Dermis blood vessel endothelial cell (primary cell): ENCODE data around the gene FTL. TPM values are rescaled to one million over a fixed set of nuclear protein-coding genes. Genes with fewer than 3 reads are reported as not detected.
"Not testable (repeated sequence)": the region's sequence is repeated elsewhere in the genome, so short reads cannot be mapped to it uniquely, and the experiment has no call there.

Experiments used
- DNase-seq: peaks from one replicate; pipeline ENCODE4 v3.0.0; 2010
- total RNA-seq: library from RNA; depleted of rRNA; stranded (reverse); fragments of >200 nt; gene quantifications from 2 replicates; pipeline ENCODE4 v1.2.3, GENCODE V29; 2014

FTL gene
- 1,252 and 1,399 TPM in 2 replicates for total RNA-seq

- peak; percentile 97 for DNase-seq
These were observed at the start of gene FTL for GRCh38 chr19:48965040-48965805. Gene FTL, plus strand, starts transcription at chr19:48965309. Its CDS starts 199 bp downstream, at chr19:48965508.

GRCh38 chr19:48915757-48916156, 49.4 kb upstream of the FTL start:
- no peak for DNase-seq

GRCh38 chr19:48918071-48918470, 47.0 kb upstream of the FTL start:
- DNase-seq: no peak

- peak; percentile 32 for DNase-seq
These were observed 46.3 kb upstream of the FTL start for GRCh38 chr19:48918801-48919247.

GRCh38 chr19:48919271-48919670, 45.8 kb upstream of the FTL start:
- DNase-seq: not testable (repeated sequence)

GRCh38 chr19:48920949-48921348, 44.2 kb upstream of the FTL start:
- DNase-seq: no peak

GRCh38 chr19:48921721-48922500, 43.2 kb upstream of the FTL start:
- no peak for DNase-seq

GRCh38 chr19:48922548-48923490, 42.3 kb upstream of the FTL start:
- no peak for DNase-seq

GRCh38 chr19:48925240-48925843, 39.8 kb upstream of the FTL start:
- no peak for DNase-seq

GRCh38 chr19:48925890-48926289, 39.2 kb upstream of the FTL start:
- DNase-seq: not testable (repeated sequence)

- peak; percentile 87 for DNase-seq
These were observed 38.2 kb upstream of the FTL start for GRCh38 chr19:48926909-48927308.

GRCh38 chr19:48927692-48928091, 37.4 kb upstream of the FTL start:
- not testable (repeated sequence) for DNase-seq

GRCh38 chr19:48928164-48929025, 36.7 kb upstream of the FTL start:
- no peak for DNase-seq

- DNase-seq: peak; percentile 60
These were observed 31.7 kb upstream of the FTL start, which contains the start of gene DHDH for GRCh38 chr19:48933382-48933932. Gene DHDH, plus strand, starts transcription at chr19:48933699. Its CDS starts 23 bp downstream, at chr19:48933722.

- DNase-seq: no peak
These were observed 30.3 kb upstream of the FTL start for GRCh38 chr19:48934837-48935236.

- no peak for DNase-seq
These were observed 29.2 kb upstream of the FTL start for GRCh38 chr19:48935864-48936263.

- DNase-seq: no peak
These were observed 26.9 kb upstream of the FTL start for GRCh38 chr19:48938256-48938655.

GRCh38 chr19:48940902-48941301, 24.2 kb upstream of the FTL start:
- DNase-seq: no peak

- DNase-seq: no peak
These were observed 22.0 kb upstream of the FTL start for GRCh38 chr19:48943081-48943480.

GRCh38 chr19:48945415-48945814, 19.7 kb upstream of the FTL start:
- DNase-seq: no peak

- no peak for DNase-seq
These were observed 19.3 kb upstream of the FTL start for GRCh38 chr19:48945817-48946216.
